ENCODE results near the gene ZNF668.
A peak's percentile ranks its signal among the peaks of the same experiment; 100 is the strongest.
"Not testable (repeated sequence)": the region's sequence is repeated elsewhere in the genome, so short reads cannot be mapped to it uniquely, and the experiment has no call there.

Gene ZNF668

DNA sequence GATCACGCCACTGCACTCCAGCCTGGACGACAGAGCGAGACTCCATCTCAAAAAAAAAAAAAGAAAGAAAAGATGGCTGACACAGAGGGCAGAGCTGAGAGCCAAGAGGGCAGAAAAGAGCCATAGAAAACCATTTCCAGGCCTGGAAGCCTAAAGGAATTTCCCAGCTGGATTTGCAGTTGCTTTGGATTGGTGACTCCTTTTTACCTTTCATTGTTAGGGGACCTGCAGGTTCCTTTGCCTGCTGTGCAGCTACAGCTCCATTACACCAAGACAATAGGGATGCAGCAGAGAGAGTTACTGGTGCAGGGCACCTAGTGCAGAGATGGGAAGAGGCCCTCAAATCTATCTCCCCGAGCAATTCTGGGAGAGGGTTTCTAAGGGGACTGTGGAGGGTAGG is 18.4 kb downstream of the ZNF668 start:
- DNase-seq (ENCODE audit: low read depth in 2 of 2): no peak

DNA sequence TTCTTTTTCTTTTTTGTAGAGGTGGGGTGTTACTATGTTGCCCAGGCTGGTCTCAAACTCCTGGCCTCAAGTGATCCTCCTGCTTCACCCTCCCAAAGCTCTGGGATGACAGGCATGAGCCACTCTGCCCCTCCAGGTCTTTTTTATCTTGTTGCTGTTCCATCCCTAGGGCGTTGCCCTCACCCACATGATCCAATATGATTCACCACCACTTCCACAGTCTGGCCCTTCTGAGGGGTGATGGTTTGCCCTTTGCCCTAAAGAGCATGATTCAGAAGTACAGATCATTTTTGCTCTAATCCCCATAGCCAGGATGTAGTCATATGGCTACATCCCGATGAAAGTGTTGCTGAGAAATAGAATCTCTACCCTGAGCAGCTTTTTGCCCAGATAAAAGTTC is 21.9 kb downstream of the ZNF668 start:
- DNase-seq (ENCODE audit: low read depth in 2 of 2): no peak

DNA sequence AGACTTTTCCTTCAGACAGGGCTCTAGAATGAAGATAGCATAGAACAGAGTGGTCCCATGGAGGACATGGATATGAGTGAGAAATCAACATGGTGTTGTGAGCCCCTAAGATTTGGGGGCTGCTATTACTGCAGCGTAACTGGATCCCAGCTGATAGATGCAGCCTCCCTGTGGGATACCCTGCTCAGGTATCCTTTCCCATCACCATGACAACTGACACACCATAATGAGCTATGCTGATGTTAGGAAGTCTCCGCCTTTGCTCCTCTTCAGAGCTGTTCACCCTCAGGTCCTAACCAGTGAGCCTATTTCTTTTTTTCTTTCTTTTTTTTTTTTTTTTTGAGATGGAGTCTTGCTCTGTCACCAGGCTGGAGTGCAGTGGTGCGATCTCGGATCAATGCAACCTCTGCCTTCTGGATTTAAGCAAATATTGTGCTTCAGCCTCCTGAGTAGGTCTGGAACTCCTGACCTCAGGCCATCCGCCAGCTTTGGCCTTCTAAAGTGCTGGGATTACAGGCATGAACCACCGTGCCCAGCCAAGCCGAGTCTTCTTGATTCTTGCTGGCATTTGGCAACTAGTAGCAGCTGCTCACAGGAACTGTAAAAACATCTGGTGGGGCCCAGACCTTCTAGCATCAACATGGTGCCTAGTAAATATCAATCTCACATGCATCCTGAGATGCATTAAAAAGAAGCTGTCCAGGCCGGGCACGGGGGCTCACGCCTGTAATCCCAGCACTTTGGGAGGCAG is 23.6 kb downstream of the ZNF668 start:
- no peak for DNase-seq (ENCODE audit: low read depth in 2 of 2)

DNA sequence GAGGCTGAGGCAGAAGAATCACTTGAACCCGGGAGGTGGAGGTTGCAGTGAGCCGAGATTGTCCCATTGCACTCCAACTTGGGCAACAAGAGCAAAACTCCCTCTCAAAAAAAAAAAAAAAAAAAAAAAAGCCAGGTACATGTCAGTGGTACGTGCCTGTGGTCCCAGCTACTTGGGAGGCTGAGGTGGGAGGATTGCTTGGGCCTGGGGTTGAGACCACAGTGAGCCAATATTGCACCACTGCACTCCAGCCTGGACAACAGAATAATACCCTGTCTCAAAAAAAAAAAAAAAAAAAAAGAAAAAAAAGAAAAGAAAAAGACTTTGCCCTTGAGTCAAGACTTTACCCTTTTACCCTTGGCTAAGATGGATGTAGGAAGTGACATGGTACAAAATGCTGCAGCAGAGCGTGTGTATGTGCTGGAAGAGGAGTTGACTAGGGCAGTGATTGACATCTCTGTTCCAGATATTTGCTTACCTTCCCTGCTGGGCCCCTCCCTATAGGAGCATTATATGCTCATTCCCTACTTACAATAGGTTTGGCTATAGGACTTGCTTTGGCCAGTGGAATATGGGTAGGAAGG is 30.1 kb downstream of the ZNF668 start:
- DNase-seq (ENCODE audit: low read depth in 2 of 2): no peak

DNA sequence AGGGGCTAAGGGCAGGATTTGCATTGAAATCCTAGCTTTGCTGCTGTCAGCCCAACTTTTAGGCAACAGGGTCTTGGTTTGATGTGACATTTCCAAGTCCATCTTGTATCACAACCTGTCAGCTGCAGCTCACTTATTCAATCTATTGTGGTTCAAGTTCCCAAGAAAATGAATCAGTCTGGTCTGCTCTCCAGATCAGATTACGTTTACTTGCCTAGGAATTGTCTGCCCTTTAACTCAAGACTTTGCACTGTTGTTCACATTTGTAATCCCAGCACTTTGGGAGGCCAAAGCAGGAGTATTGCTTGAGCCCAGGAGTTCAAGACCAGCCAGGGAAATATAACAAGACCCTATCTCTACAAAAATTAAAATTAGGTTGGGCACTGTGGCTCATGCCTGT is 30.7 kb downstream of the ZNF668 start:
- no peak for DNase-seq (ENCODE audit: low read depth in 2 of 2)

DNA sequence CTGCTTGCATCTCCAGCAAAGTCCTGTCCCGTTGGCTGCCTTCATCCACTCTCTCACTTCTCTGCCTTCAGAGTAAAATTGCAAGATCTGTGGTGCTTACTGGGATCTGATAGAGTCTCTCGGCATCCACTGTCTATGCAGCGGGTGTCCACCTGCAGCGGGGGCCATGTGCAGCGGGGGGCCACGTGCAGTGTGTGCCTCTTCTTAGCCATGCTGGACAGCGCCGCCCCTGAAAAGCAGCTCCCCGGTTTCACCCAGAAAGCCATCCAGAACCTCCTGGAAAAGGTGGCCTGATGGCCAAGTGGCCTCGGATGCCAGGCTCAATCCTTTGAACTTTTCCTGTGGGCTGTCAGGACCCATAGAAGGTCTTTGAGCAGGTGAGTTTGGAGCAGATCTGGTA is 31.2 kb downstream of the ZNF668 start:
- DNase-seq (ENCODE audit: low read depth in 2 of 2): no peak

DNA sequence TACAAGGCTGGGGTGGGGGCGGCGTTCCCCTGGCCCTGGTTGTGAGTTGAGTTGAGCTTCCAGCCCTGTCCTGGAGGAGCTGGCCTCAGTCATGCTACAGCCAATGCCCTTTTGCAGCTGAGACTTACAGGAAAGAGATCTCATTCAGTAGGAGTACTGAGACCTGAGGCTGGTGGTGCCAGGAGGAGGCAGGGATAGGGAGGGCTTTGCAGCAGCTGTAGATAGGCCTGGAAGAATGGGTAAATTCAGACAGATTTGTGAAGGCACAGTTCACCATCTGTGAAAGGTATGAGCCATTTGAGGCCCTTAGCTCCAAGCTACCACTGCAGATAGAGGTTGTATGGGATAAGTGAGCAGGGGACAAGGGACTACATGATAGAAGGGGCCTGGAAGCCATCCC is 35.0 kb downstream of the ZNF668 start:
- no peak for DNase-seq (ENCODE audit: low read depth in 2 of 2)

DNA sequence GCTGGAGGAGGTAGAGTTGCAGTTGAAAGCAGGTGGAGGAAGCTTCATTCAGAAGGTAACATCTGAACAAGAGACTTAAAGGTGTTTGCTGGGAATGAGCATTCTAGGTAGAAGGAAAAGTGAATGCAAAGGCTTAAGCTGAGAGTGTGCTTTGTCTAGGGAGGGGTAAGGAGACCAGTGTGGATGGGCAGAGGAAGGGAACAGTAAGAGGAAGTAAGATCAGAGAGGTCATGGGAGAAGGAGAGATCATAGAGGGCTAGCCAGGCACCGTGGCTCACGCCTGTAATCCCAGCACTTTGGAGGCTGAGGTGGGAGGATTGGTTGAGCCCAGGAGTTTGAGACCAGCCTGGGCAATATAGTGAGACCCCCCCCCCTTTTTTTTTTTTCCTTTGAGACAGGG is 37.3 kb downstream of the ZNF668 start:
- DNase-seq (ENCODE audit: low read depth in 2 of 2): no peak

DNA sequence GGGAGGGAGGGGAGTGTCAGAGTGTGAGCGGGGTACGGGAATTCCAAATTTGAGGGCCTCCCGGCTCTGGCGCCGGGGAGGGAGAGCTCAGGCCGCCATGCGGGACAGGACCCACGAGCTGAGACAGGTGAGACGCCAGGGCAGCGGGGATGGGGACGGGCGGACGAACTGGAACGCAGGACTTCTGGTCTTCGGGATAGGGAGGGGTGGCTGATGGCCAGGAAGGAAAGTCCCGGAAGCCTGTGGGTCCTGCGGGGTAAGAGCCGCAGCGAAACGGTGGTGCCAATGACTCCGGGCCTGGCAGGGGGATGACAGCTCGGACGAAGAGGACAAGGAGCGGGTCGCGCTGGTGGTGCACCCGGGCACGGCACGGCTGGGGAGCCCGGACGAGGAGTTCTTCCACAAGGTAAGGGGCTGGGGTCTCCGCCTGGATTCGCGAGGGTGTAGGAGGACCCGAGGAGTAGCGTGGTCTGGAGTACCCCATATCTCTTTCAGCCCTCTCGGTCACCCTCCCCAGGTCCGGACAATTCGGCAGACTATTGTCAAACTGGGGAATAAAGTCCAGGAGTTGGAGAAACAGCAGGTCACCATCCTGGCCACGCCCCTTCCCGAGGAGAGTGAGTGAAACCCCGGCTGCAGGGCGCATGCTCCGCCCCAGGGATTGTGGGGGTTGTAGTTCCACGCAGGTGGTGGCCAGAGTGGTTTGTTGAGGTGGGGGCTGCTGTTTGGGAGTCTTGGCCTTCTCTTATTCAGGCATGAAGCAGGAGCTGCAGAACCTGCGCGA is 40.1 kb downstream of the ZNF668 start:
- peak; percentile 52 to 71 for DNase-seq (ENCODE audit: low read depth in 2 of 2)

- DNase-seq (ENCODE audit: low read depth in 2 of 2): peak; percentile 92
These were observed 41.0 kb downstream of the ZNF668 start, which contains the start of gene STX4 for GRCh38 chr16:31032736-31033708. Gene STX4 (plus strand): TSS chr16:31033558. CDS start chr16:31033806, 248 bp downstream.

GRCh38 chr16:31031276-31031675 is 42.8 kb downstream of the ZNF668 start:
- DNase-seq (ENCODE audit: low read depth in 2 of 2): no peak

DNA sequence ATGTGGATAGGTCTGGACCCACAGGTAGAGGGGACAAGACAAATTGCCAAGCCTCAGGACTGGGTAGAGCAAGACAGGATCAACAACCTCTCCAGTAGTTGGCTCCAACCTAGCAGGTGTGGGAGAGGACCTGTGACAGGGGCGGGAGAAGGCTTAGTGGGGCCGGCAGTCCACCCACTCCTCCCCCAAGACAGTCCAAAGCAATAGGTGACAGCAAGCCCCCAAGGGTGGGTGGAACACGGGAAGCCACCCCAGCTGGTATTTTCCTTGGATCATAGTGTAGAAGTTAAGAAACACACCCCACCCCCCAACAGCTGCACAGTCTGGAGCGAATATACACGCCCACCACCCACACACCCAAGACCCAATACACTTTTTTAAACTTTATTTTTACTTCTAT is 44.8 kb downstream of the ZNF668 start:
- no peak for DNase-seq (ENCODE audit: low read depth in 2 of 2)

GRCh38 chr16:31025339-31025738 is 48.7 kb downstream of the ZNF668 start:
- DNase-seq (ENCODE audit: low read depth in 2 of 2): no peak

GRCh38 chr16:31023627-31024226 is 50.3 kb downstream of the ZNF668 start:
- DNase-seq (ENCODE audit: low read depth in 2 of 2): no peak

GRCh38 chr16:31023252-31023602 is 50.8 kb downstream of the ZNF668 start:
- DNase-seq (ENCODE audit: low read depth in 2 of 2): no peak

- DNase-seq (ENCODE audit: low read depth in 2 of 2): no peak
These were observed 51.3 kb downstream of the ZNF668 start for GRCh38 chr16:31022544-31023251.

DNA sequence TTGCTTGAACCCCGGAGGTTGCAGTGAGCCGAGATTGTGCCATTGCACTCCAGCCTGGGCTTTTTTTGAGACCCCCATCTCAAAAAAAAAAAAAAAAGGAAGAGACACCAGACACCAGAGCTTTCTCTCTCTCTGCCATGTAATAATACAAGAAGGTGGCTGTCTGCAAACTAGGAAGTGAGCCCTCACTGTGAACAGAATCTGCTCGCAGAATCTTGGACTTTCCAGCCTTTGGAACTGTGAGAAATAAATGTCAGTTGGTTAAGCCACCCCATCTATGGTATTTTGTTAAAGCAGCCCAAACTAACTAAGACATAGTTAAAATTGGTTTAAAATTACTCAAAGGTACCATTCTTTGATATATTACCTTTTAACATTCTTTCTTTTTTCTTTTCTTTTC is 53.5 kb downstream of the ZNF668 start:
- no peak for DNase-seq (ENCODE audit: low read depth in 2 of 2)

DNA sequence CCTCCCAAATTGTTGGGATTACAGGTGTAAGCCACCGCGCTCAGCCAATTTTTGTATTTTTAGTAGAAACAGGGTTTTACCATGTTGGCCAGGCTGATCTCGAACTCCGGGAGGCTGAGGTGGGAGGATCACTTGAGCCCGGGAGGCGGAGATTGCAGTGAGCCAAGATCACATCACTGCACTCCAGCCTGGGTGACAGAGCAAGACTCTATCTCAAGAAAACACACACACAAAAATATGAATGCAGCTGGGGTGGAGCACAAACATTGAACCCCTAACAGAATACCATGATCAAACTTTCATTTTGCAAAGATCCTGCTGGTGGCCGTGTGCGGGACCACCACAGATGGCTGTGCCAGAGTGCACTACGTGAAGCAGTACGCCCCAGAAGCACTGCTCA is 56.3 kb downstream of the ZNF668 start:
- not testable (repeated sequence) for DNase-seq (ENCODE audit: low read depth in 2 of 2)

DNA sequence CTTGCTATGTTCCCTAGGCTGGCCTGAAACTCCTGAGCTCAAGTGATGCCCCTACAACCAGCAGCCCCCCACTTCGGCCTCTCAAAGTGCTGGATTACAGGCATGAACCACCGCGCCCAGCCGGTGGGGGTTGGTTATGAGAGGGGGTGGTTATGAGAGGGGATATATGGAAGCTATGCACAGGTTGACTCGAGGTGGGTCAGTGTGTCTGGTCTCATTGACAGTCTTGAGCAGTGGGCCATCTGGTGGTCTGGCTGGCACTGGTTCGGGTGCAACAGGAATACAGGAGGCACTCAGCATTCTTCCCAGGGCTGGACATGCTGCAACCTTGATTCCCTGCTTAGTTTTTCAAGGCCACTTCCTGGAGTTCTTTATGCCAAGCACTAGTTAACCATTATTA is 58.0 kb downstream of the ZNF668 start:
- DNase-seq (ENCODE audit: low read depth in 2 of 2): no peak

DNA sequence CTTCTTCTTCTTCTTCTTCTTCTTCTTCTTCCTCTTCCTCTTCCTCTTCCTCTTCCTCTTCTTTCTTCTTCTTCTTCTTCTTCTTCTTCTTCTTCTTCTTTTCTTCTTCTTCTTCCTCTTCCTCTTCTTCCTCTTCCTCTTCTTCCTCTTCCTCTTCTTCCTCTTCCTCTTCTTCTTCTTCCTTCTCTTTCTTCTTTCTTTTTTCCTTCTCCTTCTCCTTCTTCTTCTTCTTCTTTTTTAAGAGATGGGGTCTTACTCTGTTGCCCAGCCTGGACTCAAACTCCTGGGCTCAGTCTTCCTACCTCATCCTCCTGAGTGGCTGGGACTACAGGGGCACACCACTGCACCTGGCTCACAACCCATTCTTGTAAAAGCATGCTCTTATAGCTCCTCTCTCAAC is 60.7 kb downstream of the ZNF668 start:
- DNase-seq (ENCODE audit: low read depth in 2 of 2): not testable (repeated sequence)

DNA sequence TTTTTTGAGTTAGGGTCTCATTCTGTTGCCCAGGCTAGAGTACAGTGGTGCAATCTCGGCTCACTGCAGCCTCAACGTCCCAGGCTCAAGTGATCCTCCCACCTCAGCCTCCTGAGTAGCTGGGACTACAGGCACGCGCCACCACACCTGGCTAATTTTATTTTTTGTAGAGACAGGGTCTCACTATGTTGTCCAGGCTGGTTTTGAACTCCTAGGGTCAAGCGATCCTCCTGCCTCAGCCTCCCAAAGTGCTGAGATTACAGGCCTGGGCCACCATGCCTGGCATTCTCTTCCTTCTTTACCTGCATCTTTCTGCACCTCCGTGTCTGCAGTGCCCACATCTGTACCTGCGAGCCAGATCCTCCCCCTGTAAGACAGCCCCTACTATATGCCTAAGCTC is 62.2 kb downstream of the ZNF668 start:
- not testable (repeated sequence) for DNase-seq (ENCODE audit: low read depth in 2 of 2)
